SW 1271 (cell line): ENCODE data around the gene SMIM34.
"Not testable (repeated sequence)": the region's sequence is repeated elsewhere in the genome, so short reads cannot be mapped to it uniquely, and the experiment has no call there.

ENCODE experiments used
- DNase-seq, 2 experiments: peaks; one replicate each; lab custom pipeline; 2025; lab: John Stamatoyannopoulos, UW

The SMIM34 gene

GRCh38 chr21:34423805-34424204 lies at the start of gene SMIM34:
Gene SMIM34 (minus strand): TSS chr21:34423951. CDS start chr21:34423839, 112 bp downstream.
- not testable (repeated sequence) for DNase-seq

DNA sequence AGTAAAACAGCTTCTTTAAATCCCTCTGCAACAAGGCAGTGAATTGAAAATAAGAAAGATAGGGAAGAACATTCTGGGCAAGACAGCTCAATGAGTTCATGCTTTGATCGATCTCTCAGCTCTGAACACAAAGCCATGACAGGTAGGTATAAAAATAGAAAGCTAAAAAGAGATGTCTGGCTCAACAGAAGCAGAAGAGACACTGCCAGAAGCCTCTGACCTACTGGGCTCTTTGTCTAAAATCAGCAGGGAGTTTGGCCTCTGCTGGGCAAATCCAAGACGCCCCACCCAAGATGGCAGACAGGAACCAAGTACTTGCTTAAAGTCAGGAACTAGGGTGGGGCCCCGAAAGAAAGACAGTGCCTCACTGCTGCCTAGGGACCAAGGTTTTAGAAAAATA lies 43.6 kb upstream of the SMIM34 start:
- not testable (repeated sequence) for DNase-seq

GRCh38 chr21:34459426-34459825 lies 35.7 kb upstream of the SMIM34 start:
- DNase-seq: not testable (repeated sequence)

- not testable (repeated sequence) for DNase-seq
Observed at GRCh38 chr21:34458266-34458665, 34.5 kb upstream of the SMIM34 start.

GRCh38 chr21:34456180-34456579 lies 32.4 kb upstream of the SMIM34 start:
- DNase-seq: not testable (repeated sequence)

GRCh38 chr21:34455628-34456027 lies 31.9 kb upstream of the SMIM34 start:
- not testable (repeated sequence) for DNase-seq

DNA sequence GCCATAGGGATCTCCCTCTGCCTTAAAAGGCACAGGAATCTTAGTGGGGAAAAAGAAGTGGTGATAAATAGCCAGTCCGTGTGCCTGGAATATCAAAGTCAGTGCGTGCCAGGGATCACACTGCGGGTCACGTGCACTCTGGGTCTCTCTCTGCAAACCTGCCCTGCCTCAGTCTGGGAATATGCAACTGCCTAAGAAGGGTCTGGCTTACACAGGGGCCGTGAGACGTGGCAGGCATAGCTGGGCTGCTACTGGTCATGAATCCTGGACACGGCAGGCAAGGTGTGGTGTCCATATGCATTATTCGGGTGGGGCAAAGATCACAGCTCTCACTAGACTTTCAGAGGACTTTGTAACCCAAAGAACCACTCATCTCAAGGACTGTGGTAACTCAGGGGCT lies 23.3 kb upstream of the SMIM34 start:
- DNase-seq: not testable (repeated sequence)

- not testable (repeated sequence) for DNase-seq
Observed at GRCh38 chr21:34443486-34443885, 19.7 kb upstream of the SMIM34 start.

DNA sequence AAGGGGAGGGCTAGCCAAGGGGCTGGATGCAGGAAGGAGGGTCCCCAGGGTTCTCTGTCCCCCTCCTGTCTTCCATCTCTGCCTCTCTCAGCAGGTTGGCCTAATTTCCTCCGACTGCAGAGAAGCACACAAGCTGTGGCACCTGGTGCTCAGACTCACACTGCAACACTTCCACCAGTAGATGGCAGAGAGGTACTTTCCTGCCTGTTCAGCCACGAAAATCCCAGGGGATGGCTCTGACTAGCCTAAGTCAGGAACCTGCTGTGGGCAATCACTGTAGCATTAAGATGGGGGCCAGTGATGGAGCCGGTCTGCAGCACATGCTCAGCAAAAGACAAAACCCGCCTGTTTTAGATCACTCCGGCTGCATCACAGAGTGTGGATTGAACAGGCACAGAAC lies 6.0 kb upstream of the SMIM34 start:
- not testable (repeated sequence) for DNase-seq

DNA sequence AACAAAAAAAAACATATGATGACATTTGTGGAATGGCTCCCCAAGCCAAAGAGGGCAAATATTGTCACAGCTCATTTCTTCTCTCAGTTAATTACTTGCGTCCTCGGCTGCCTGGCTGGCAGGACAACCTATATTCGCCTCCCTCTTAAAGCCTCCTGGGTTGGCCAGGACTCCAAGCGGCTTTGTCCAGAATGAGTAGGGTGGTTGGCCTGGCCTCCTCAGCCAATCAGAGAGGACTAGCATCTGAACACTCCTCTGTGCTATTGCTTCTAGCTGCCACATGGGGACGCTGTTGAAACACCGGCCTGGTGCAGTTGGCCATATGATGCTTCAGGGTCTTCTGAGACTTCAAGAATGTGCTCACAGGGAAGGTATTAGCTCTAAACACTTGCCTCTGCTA lies 4.7 kb upstream of the SMIM34 start:
- not testable (repeated sequence) for DNase-seq

DNA sequence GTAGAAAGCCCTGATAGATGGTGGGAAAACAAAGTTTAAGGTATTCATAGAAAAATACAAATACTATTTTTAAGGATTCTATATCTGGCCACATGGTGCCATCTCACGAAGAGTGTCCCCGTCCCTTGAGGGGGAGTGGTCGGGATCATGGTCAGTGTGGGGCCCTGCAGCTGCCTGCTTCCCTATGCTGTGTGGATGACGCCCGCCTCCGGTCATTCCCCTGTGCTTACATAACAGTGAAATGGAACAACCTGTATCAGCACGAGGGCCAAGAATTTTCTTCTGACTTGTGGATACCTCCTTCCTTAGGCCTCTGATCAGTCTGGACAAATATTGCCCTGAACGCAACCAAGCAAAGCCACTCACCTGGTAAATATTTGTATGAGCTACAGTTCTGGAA lies 3.6 kb upstream of the SMIM34 start:
- not testable (repeated sequence) for DNase-seq

GRCh38 chr21:34417448-34418077 lies 6.2 kb downstream of the SMIM34 start:
- not testable (repeated sequence) for DNase-seq

- DNase-seq: not testable (repeated sequence)
Observed at GRCh38 chr21:34407294-34407693, 16.5 kb downstream of the SMIM34 start.

GRCh38 chr21:34406676-34407075 lies 17.1 kb downstream of the SMIM34 start:
- DNase-seq: not testable (repeated sequence)

DNA sequence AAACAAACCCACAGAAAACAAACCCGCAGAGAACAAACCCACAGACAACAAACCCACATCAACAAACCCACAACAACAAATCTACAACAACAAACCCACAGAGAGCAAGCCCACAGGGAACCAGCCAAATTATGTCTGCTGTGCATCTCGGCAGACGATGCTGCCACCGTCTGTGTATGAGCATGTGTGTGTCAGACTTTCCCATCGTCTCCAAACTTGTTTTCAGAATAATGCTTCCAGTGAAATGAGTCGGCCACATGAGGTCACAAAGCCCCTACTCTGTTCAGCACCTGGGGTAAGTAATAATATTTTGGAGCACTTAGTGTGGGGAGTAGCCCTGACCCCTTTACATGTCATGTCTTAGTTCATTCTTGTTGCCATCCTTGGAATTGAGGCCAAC lies 17.6 kb downstream of the SMIM34 start:
- not testable (repeated sequence) for DNase-seq

GRCh38 chr21:34405686-34406085 lies 18.1 kb downstream of the SMIM34 start:
- not testable (repeated sequence) for DNase-seq

- not testable (repeated sequence) for DNase-seq
Observed at GRCh38 chr21:34404742-34405141, 19.0 kb downstream of the SMIM34 start.

DNA sequence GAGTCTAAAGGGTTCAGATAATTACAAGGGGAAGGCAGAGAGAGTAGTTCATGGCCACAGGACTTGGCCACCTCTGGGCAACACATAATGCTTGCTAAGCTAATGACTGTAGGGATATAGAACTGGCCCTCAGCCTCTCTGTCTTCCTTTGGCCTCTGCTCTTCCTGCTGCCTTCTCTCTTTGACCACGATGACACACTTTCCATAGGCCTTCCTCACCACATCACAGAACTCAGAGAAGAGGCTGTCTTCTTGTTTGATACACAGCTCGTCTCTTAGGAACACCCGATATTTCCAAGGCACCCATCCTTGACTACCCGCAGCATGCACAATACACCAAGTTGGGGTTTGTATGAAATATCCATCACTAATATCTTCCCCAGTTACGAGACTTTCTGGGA lies 23.2 kb downstream of the SMIM34 start:
- not testable (repeated sequence) for DNase-seq

DNA sequence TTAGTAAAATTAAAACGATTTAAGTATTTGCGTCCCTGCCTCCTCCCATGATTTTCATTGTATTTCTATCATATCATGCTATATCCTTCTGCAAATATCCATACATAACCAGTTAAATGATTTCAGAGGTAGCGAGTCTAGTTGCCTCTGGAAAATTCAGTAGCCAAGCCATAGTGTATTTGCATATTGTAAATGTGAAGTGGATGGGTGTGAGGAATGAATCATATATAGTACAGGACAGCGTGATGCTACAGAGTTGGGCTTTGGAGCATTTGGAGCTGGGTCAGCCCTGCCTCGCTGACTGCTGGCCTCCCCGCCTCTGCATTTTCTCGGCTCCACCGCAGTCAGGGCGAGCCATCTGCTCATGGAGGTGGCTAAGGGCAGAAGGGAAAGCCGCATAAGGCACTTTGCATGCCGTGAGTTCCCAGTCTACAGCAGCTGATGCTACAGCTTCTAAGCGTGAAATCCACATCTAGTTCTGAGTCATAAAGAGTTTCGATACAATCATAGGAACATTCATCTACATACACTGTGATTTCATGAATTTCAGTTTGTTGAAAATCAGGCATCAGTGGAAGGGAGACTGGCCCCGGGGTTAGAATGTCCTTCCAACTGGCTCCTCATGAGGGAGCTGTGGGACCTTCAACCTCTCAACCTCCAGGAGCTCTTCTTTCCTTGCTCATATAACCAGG lies 39.9 kb downstream of the SMIM34 start:
- DNase-seq: not testable (repeated sequence)

- DNase-seq: not testable (repeated sequence)
Observed at GRCh38 chr21:34383138-34383537, 40.6 kb downstream of the SMIM34 start.

DNA sequence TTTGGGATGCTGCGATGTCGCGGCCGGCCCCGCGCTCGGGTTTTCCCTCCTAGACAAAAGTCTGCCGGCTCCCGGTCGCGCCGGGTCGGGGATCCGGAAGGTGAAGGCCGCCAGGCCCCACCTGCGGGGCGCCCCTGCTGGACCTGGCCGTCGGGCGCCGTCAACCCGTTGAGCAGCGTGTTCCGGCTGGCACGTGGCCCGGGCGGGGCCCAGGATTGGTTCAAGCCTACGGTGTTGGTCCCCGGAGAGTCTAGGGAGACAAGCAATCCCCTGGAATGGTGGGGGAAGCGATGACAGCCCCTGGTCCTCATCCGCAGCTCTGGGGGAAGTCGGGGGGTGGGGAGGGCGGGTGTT lies 48.2 kb downstream of the SMIM34 start:
- DNase-seq: not testable (repeated sequence)

DNA sequence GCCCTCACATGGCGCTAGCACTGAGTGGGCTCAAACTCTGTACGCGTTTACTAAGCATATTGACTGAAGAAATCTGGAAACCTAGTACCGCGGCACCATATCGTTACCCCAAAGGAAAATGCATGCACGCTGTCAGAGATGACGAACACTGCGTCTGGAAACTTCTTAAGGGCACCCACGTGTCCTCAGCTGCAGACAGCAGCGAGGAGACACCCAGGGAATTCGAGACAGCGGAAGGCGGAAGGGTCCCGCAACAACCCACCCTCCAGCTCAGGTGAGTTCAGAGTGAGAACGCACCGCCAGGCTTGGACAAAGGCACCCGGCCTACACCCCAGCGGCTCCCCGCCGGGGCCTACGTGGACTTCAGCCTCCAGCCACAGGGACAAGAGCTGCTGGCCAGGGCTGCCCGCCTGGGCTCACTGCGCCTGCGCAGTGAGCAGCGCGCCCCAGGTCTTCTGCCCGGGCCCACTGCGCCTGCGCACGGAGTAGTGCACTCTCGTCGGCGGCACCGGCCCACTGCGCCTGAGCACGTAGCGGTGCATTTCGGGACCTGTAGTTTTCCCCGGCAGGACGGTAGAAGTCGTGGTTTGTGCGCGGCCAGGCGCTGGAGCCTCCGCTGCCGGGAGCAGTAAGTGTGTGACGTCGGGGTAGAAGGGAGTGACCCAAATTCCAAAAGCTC lies 48.7 kb downstream of the SMIM34 start, which contains the start of gene SMIM11:
SMIM11 (plus strand) TSS at position 568 of the 679 bp plus-strand sequence. CDS start 3,998 bp downstream, outside the sequence.
- DNase-seq: not testable (repeated sequence)

- DNase-seq: not testable (repeated sequence)
Observed at GRCh38 chr21:34374462-34374861, 49.3 kb downstream of the SMIM34 start.
